H1 (cell line): ENCODE measurements around the gene COL4A2. TPM values are rescaled to one million over a fixed set of nuclear protein-coding genes. Genes with fewer than 3 reads are reported as not detected.

ENCODE experiments used
- CTCF ChIA-PET: fragments of 300-600 bp; sonication (Branson Sonifier 250); formaldehyde crosslinking; loops from one replicate; lab custom pipeline; 2021; ENCODE audit not compliant: partially characterized antibody; lab: Charles Lee
- POLR2A ChIA-PET: fragments of 300-600 bp; sonication (Branson Sonifier 250); formaldehyde crosslinking; loops from one replicate; lab custom pipeline; 2021; ENCODE audit warnings: inconsistent platforms; ENCODE audit not compliant: partially characterized antibody; lab: Charles Lee
- DNase-seq, 2 experiments: peaks; one replicate each; pipeline versions ENCODE4 v3.0.0 to v3.0.0-alpha.2; 2010 to 2022; ENCODE audit warnings: low spot score in 2 of 2, low read depth in 1 of 2, mixed read lengths in 1 of 2
- FAIRE-seq: peaks from 2 replicates; lab custom pipeline; 2011; peaks lifted over from hg19 to GRCh38; lab: Jason Lieb, UNC
- H2AFZ ChIP-seq: 2 replicates; pipeline ENCODE4 v1.8.1; 2012; ENCODE audit warnings: low read length, inconsistent platforms
- H2AK5ac ChIP-seq: 2 replicates; pipeline ENCODE4 v1.6.1; 2013; ENCODE audit warnings: low read depth, low read length
- H2BK120ac ChIP-seq: replicated peaks from 2 replicates; pipeline ENCODE3; 2013; ENCODE audit warnings: low read depth, low read length, inconsistent platforms
- H2BK12ac ChIP-seq: 2 replicates; pipeline ENCODE4 v1.6.1; 2013; ENCODE audit warnings: low read depth, low read length
- H2BK15ac ChIP-seq: 2 replicates; pipeline ENCODE4 v1.6.1; 2013; ENCODE audit warnings: low read length
- H2BK20ac ChIP-seq: 2 replicates; pipeline ENCODE4 v1.6.1; 2013; ENCODE audit warnings: low read length
- H2BK5ac ChIP-seq: 2 replicates; pipeline ENCODE4 v1.6.1; 2013; ENCODE audit warnings: low read depth, low read length
- H3K14ac ChIP-seq: 2 replicates; pipeline ENCODE4 v1.6.1; 2013; ENCODE audit warnings: inconsistent platforms; ENCODE audit not compliant: insufficient read length
- H3K18ac ChIP-seq: 2 replicates; pipeline ENCODE4 v1.6.1; 2013; ENCODE audit warnings: low read length; ENCODE audit errors: extremely low read depth
- H3K23ac ChIP-seq: 2 replicates; pipeline ENCODE4 v1.6.1; 2013; ENCODE audit warnings: inconsistent platforms; ENCODE audit not compliant: insufficient read length
- H3K23me2 ChIP-seq: 2 replicates; pipeline ENCODE4 v1.6.1; 2013; ENCODE audit warnings: low read depth, low read length
- H3K27ac ChIP-seq: 2 replicates; pipeline ENCODE4 v1.6.1; 2011; ENCODE audit warnings: low read depth, low read length, inconsistent platforms
- H3K27me3 ChIP-seq, 4 experiments: replicated peaks in 1 of 4; 1 replicate in 1 of 4; 2 replicates in 3 of 4; pipeline versions ENCODE4 v1.6.1 to v1.8.1; 2011 to 2013; ENCODE audit warnings: low read length in 3 of 4, mild to moderate bottlenecking in 3 of 4, inconsistent platforms in 2 of 4, mixed read lengths in 2 of 4, moderate library complexity in 1 of 4; ENCODE audit not compliant: control insufficient read depth in 3 of 4, insufficient read depth in 3 of 4; ENCODE audit errors: extremely low read depth in 1 of 4
- H3K36me3 ChIP-seq, 4 experiments: 2 replicates each; pipeline versions ENCODE4 v1.6.1 to v1.8.1; 2011 to 2013; ENCODE audit warnings: mild to moderate bottlenecking in 4 of 4, low read length in 3 of 4, moderate library complexity in 2 of 4, control low read depth in 1 of 4, inconsistent platforms in 1 of 4; ENCODE audit not compliant: insufficient read depth in 4 of 4, control insufficient read depth in 2 of 4
- H3K4ac ChIP-seq: replicated peaks from 2 replicates; pipeline ENCODE3; 2013; ENCODE audit warnings: low read length, low read depth, mixed read lengths, inconsistent platforms; ENCODE audit not compliant: insufficient read length
- H3K4me1 ChIP-seq, 4 experiments: replicated peaks in 1 of 4; 1 replicate in 1 of 4; 2 replicates in 3 of 4; pipeline versions ENCODE4 v1.6.1 to v1.8.1; 2011 to 2013; ENCODE audit warnings: low read length in 3 of 4, inconsistent platforms in 2 of 4, mixed read lengths in 1 of 4; ENCODE audit not compliant: insufficient read depth in 4 of 4, control insufficient read depth in 3 of 4
- H3K4me2 ChIP-seq, 2 experiments: 2 replicates each; pipeline versions ENCODE4 v1.6.1 to v1.8.1; 2011 to 2013; ENCODE audit warnings: low read depth in 2 of 2, low read length in 2 of 2, control low read depth in 1 of 2, inconsistent platforms in 1 of 2, mild to moderate bottlenecking in 1 of 2; ENCODE audit not compliant: insufficient read depth in 1 of 2
- H3K4me3 ChIP-seq, 4 experiments: fragments of 200-600, 300-600 bp in 1 of 4; sonication (generic), shearing (Covaris generic), sonication (Bioruptor Twin) in 1 of 4; 2 replicates each; pipeline versions ENCODE4 v1.5.1 to v1.8.1; 2011 to 2016; ENCODE audit warnings: low read length in 4 of 4, low read depth in 3 of 4, control low read depth in 2 of 4, inconsistent platforms in 2 of 4, mild to moderate bottlenecking in 2 of 4, mixed read lengths in 1 of 4, moderate library complexity in 1 of 4; ENCODE audit not compliant: insufficient read depth in 2 of 4; ENCODE audit errors: extremely low read depth in 1 of 4
- H3K56ac ChIP-seq: replicated peaks from 2 replicates; pipeline ENCODE3; 2013; ENCODE audit warnings: low read depth, mild to moderate bottlenecking, mixed read lengths, low read length, inconsistent platforms; ENCODE audit not compliant: insufficient read length
- H3K79me1 ChIP-seq: 2 replicates; pipeline ENCODE4 v1.6.1; 2013; ENCODE audit warnings: low read depth, low read length, control low read depth
- H3K79me2 ChIP-seq, 2 experiments: 2 replicates each; pipeline versions ENCODE4 v1.6.1 to v1.8.1; 2012 to 2013; ENCODE audit warnings: low read length in 2 of 2, mild to moderate bottlenecking in 2 of 2, inconsistent platforms in 1 of 2; ENCODE audit not compliant: insufficient read depth in 2 of 2, control insufficient read depth in 1 of 2
- H3K9ac ChIP-seq, 4 experiments: replicated peaks in 1 of 4; 1 replicate in 1 of 4; 2 replicates in 3 of 4; pipeline versions ENCODE4 v1.6.1 to v1.8.1; 2011 to 2013; ENCODE audit warnings: low read depth in 3 of 4, low read length in 3 of 4, control low read depth in 2 of 4, mild to moderate bottlenecking in 2 of 4, moderate library complexity in 2 of 4, inconsistent platforms in 1 of 4; ENCODE audit errors: extremely low read depth in 1 of 4
- H3K9me3 ChIP-seq, 2 experiments: 2 replicates each; pipeline versions ENCODE4 v1.6.1 to v1.8.1; 2012 to 2013; ENCODE audit warnings: mild to moderate bottlenecking in 2 of 2, moderate library complexity in 2 of 2, control low read depth in 1 of 2, inconsistent platforms in 1 of 2, low read depth in 1 of 2, low read length in 1 of 2, mixed read lengths in 1 of 2; ENCODE audit not compliant: insufficient read depth in 2 of 2
- H4K20me1 ChIP-seq, 2 experiments: replicated peaks in 1 of 2; 2 replicates each; pipeline versions ENCODE3 to v1.8.1; 2011 to 2013; ENCODE audit warnings: inconsistent platforms in 2 of 2, low read length in 2 of 2, mild to moderate bottlenecking in 1 of 2; ENCODE audit not compliant: insufficient read depth in 2 of 2, control insufficient read depth in 1 of 2
- H4K5ac ChIP-seq: 2 replicates; pipeline ENCODE4 v1.6.1; 2013; ENCODE audit warnings: low read length, low read depth, mixed read lengths, inconsistent platforms; ENCODE audit not compliant: insufficient read length
- H4K8ac ChIP-seq: 2 replicates; pipeline ENCODE4 v1.8.0; 2013; ENCODE audit warnings: mild to moderate bottlenecking, moderate library complexity, low read length, inconsistent platforms; ENCODE audit not compliant: insufficient read depth; ENCODE audit errors: extremely low read depth
- H4K91ac ChIP-seq: replicated peaks from 2 replicates; pipeline ENCODE3; 2013; ENCODE audit warnings: low read length, mixed read lengths, inconsistent platforms; ENCODE audit not compliant: insufficient read length
- GTF2F1 ChIP-seq: IDR thresholded peaks from 2 replicates; pipeline ENCODE4 v1.6.1; 2012; ENCODE audit warnings: low read depth, low read length, improper control_type of control experiment, borderline replicate concordance
- KDM4A ChIP-seq: IDR thresholded peaks from one replicate; pipeline ENCODE4 v1.7.1; 2012; ENCODE audit warnings: low read depth, mild to moderate bottlenecking, moderate library complexity, low read length, inconsistent platforms; ENCODE audit not compliant: severe bottlenecking
- WGBS, 2 experiments: shearing (Covaris generic) in 1 of 2; methylation state at CpG; one replicate each; pipeline versions ENCODE4 v1.1.6 to v1.1.7; 2013 to 2015; ENCODE audit warnings: low lambda C conversion rate in 2 of 2, mixed read lengths in 2 of 2, inconsistent platforms in 1 of 2, low coverage in 1 of 2, missing lambda C conversion rate in 1 of 2; ENCODE audit not compliant: insufficient replicate concordance in 2 of 2, insufficient coverage in 1 of 2, insufficient read length in 1 of 2; ENCODE audit errors: extremely low coverage in 1 of 2, missing lambda C conversion rate in 1 of 2; 5-methylcytosine and 5-hydroxymethylcytosine counted together
- polyA plus RNA-seq, 7 experiments: library from polyadenylated mRNA; depleted of rRNA in 3 of 7; stranded (reverse) in 5 of 7; unstranded in 2 of 7; fragments of >200 nt in 5 of 7; fragments of 200-250 nt in 2 of 7; gene quantifications; 1 replicate in 5 of 7; 2 replicates in 1 of 7; 4 replicates in 1 of 7; pipeline versions ENCODE4 v1.2.1 to v1.2.3, GENCODE V29; 2011 to 2013; ENCODE audit warnings: missing spikeins in 2 of 7, mixed read lengths in 2 of 7
- total RNA-seq: library from RNA; stranded (reverse); fragmentation: NEBNext Ultra II Directional; extraction: Animal tissue kit (Norgen Biotek cat#: 25700); gene quantifications from 2 replicates; pipeline ENCODE4 v1.2.1, GENCODE V29; 2021

The COL4A2 gene
- total and polyA plus RNA-seq, 2 of the 8 experiments (the other 6 are each of a cell fraction or from before 2014, with no cell fraction given): 80.4 to 87.3 TPM

DNA sequence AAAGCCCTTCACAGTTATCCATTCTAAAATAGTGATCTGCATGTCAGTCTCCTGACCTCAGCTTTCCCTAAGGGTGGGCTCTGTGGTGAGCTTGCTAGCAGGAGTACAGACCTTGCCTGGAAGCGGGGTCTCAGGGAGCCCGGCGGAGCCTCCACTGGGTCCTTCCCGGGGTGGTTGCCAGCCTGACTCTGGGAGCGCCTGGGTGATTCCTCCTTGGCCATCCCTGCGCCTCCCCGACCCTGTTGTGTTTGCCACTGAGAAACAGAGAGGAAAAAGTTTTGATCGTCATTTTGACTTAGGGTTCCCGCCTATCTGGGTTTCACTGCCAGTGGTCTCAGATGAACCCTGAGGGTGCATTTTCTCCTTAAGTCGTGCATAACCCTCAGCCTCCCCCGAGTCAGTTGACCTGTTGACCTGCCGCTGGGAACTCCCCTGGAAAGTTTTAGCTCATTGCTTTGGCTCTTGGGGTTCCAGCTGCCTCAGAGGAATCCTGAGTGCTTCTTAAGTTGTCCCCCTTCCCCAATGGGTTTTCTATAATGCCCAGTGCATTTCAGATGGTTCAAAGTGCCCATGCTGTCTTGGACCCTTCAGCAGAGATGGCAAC lies 136.6 kb downstream of the COL4A2 start:
- POLR2A ChIA-PET: interaction anchor here (0.6 to 2.0 kb wide), 3 partner anchors 10 to 20 kb away, joined by 3 to 4 read pairs (median 3); no protein-coding TSS in a partner anchor
- WGBS, 2 experiments: 91% methylated on average over 12 of the region's 12 CpGs; no CpG with 5 or more reads in 1 of the 2 experiments
- H2BK15ac ChIP-seq: no peak overlapping the region
- FAIRE-seq: no peak
- H3K23me2 ChIP-seq: no peaks in the 10 kb centered on the region
- H3K79me2 ChIP-seq: no peaks in the 10 kb centered on the region
- H2AK5ac ChIP-seq: no peak overlapping the region
- no peaks in the 10 kb centered on the region for H3K9me3 ChIP-seq
- no peak overlapping the region for H3K14ac ChIP-seq
- no peak overlapping the region for H4K8ac ChIP-seq
- no peak overlapping the region for H3K4me3 ChIP-seq
- H3K23ac ChIP-seq: no peak overlapping the region
- H2BK20ac ChIP-seq: no peak overlapping the region
- no peak overlapping the region for H2BK120ac ChIP-seq
- H4K20me1 ChIP-seq: peaks cover 0 to 1% of the 10 kb centered on the region in 2 experiments
- CTCF ChIA-PET: interaction anchor here (0.8 to 2.4 kb wide), 3 partner anchors 12 to 99 kb away, joined by 3 to 19 read pairs (median 4); no protein-coding TSS in a partner anchor
- no peak overlapping the region for H3K18ac ChIP-seq
- no peaks in the 10 kb centered on the region for H3K27me3 ChIP-seq
- no peak overlapping the region for H3K4ac ChIP-seq
- H2AFZ ChIP-seq: no peak overlapping the region
- H2BK12ac ChIP-seq: no peak overlapping the region
- peaks cover 0 to 6% (median 3%) of the 10 kb centered on the region in 4 experiments; a peak in 5 of 8 replicates for H3K36me3 ChIP-seq
- H4K5ac ChIP-seq: no peak overlapping the region
- no peaks in the 10 kb centered on the region for H3K79me1 ChIP-seq
- no peak overlapping the region for H2BK5ac ChIP-seq
- no peak overlapping the region for H3K9ac ChIP-seq
- no peak overlapping the region for H3K4me2 ChIP-seq
- H3K27ac ChIP-seq: no peak overlapping the region
- no peak for TF ChIP-seq KDM4A
- no peak for TF ChIP-seq GTF2F1
- H3K56ac ChIP-seq: no peak overlapping the region
- no peak overlapping the region for H4K91ac ChIP-seq
- no peak for DNase-seq
- H3K4me1 ChIP-seq: no peaks in the 10 kb centered on the region; a peak in 1 of 7 replicates
